NCI-H128 (cell line): ENCODE measurements around the gene NPR1.
"Not testable (repeated sequence)": the region's sequence is repeated elsewhere in the genome, so short reads cannot be mapped to it uniquely, and the experiment has no call there.

Experiments
- DNase-seq: peaks from one replicate; lab custom pipeline; 2025; ENCODE audit not compliant: unreplicated experiment; lab: John Stamatoyannopoulos, UW

Gene NPR1

GRCh38 chr1:153679337-153680119, 1.0 kb downstream of the NPR1 start:
- DNase-seq, result no peak

DNA sequence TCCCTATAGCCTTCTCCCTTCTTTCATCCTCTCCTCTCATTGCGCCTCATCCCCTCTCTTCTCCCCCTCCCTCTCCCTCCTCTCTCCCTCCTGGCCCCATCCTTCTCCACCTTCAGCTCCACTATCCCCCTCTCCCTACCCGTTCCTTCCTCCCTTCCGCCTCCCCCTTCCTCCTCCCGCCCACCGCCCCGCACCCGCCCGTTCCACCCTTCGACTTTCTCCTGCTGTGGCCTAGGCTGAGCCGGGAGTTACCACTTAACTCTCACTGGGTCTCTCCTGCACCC, 1.6 kb downstream of the NPR1 start:
- DNase-seq, result no peak

- no peak for DNase-seq
Observed at GRCh38 chr1:153682730-153683129, 4.2 kb downstream of the NPR1 start.

DNA sequence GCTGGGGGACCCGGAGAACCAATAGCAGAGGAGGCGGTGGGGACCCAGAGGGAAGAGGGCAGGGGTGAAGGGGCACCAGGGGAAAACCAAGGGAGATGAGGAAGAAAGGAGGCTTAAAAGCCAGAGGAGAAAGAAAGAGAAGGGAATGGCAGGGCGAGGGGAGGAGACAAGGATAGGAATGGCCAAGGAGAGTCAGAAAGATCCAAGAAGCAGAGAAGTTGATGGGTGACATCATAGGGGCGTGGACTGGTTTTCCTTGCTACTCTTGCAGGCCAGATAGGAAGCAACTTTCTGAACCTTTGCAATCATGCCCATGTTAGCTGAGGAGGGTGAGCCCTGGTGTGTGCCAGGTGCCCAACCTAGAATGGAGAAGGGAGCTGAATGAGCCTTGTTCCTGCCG, 5.4 kb downstream of the NPR1 start:
- no peak for DNase-seq

DNA sequence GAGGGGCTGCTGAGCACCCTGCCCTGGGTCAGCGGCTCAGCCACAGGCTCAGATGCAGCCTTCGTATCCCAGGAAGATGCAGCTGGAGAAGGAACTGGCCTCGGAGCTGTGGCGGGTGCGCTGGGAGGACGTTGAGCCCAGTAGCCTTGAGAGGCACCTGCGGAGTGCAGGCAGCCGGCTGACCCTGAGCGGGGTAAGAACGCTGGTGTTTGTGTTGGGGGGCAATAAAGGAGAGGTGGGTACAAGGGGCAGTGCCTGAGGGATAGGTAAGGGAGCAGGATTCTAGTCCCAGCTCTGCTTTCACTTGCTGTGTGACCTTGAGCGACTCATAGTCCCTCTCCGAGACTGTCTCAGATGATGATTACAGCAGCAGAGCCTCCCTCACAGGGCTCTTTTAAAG, 6.4 kb downstream of the NPR1 start:
- DNase-seq, result no peak

- no peak for DNase-seq
Observed at GRCh38 chr1:153685544-153686340, 7.3 kb downstream of the NPR1 start.

GRCh38 chr1:153687346-153688125, 9.0 kb downstream of the NPR1 start:
- no peak for DNase-seq

DNA sequence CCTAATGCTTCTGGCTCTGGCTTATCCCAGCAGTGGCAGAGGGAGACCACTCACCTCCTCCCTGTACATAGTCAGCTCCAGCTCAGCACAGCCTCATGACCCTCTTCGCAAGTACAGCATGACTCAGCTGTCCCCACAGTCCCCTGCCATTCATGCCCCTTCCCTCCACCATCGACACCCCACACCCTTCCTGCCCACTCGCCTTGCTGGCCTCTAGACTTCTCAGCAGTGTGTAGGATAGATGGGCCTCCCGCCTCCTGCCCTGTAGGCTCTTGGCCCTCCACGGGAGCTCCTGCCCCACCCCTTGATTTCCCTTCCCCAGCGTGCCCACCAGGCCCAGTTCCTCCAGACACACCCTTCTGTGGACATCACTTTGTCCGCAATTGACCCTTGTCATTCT, 9.8 kb downstream of the NPR1 start:
- DNase-seq, result no peak

DNA sequence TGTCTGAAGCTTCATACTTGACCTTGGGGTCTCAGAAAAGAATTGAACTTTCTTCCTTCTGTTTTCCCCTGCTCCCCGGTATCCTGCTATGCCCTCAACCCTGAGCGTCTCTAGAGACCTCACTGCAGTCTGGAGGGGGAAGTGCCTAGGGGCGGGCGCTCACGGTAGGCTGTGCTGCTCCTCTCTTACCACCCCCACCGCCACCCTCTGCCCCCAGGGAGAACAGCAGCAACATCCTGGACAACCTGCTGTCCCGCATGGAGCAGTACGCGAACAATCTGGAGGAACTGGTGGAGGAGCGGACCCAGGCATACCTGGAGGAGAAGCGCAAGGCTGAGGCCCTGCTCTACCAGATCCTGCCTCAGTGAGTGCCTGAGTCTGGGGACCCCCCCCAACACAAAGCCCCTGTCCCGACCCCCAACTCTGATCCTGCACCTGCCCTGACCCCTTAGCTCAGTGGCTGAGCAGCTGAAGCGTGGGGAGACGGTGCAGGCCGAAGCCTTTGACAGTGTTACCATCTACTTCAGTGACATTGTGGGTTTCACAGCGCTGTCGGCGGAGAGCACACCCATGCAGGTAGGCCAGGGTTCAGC, 10.3 kb downstream of the NPR1 start:
- no peak for DNase-seq

DNA sequence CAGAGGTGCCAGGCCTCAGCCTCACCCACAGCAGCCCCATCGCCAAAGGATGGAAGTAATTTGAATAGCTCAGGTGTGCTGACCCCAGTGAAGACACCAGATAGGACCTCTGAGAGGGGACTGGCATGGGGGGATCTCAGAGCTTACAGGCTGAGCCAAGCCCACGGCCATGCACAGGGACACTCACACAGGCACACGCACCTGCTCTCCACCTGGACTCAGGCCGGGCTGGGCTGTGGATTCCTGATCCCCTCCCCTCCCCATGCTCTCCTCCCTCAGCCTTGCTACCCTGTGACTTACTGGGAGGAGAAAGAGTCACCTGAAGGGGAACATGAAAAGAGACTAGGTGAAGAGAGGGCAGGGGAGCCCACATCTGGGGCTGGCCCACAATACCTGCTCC, 15.0 kb downstream of the NPR1 start:
- DNase-seq, result no peak

GRCh38 chr1:153696741-153697140, 18.3 kb downstream of the NPR1 start:
- no peak for DNase-seq

DNA sequence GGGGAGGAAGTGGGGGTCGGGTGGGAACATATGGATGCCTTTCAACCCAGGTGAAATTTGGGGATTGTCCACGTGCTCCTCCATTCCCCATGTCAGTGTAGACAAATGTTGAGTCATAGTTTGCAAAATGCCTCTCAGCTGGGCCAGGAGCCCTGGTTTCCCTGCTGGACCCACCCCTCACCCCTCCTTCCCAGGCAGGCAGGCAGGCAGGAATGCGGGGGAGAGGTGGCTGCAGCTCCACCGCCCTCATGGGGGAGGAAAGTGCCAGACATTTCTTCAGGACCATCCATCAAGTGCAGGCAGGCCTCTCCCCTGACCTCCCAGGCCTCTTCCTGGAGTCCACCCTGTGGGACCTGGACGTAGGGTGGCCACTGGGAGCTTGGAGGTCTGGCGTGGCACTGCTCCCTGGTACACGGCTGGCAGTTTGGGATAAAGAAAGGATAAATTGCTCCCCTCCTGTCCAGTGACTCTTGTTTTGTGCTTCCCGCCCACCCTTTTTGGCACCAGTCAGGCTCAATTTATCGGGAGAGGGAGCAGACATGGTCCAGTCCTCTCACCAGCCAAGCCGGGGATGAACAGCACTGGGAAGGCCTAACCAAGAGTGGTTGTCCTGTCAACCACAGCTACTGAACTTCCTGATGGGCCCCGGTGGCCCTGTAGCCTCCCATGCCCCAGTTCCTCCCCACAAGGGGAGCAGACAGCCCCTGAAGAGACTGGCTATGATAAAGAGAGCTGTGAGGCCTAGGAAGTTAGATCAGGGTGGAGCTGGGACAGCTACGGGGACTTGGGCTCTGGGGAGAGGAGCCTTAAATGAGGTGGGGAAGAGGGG, 18.9 kb downstream of the NPR1 start:
- DNase-seq, result no peak

DNA sequence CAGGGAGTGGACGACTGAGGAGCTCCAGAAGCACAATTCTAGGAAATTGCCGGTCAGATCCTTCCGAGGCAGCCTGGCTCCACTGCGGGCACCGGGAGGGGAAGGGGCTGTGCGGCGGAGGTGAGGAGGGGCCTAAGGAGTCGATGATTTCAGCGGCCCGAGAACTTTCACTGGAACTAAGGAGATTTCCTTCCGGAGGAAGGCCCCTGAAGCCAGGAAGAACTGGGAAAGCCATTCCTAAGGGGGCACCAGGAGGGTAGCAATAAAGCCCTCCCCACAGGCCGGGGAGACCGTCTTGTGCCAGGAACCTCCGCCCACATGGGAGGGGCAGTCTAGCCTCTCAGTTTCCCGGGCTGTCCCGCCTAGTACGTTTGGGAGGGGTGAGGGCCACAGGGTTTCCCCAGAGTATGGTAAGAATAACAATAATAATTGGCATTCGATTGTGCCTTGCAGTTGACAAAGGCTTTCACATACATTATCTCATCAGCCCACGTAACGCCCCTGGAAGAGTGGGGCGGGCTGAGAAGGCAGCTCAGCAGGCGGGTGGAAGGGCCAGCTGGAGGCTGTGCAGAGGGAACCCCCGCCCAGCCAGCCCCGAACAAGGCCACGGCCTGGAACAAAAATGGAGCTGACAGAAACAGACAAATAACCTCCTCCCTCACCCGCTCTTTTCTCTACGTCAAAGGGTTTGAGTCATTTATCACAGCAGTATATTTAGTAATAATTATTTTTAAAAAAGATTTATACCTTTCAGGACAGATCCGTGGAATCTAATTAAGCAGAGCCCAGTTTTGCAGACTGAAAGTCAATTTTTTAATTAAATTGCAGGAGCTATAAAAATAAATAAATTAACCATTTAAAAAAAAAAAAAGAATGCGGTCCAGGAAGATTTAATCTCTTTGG, 19.8 kb downstream of the NPR1 start:
- no peak for DNase-seq

DNA sequence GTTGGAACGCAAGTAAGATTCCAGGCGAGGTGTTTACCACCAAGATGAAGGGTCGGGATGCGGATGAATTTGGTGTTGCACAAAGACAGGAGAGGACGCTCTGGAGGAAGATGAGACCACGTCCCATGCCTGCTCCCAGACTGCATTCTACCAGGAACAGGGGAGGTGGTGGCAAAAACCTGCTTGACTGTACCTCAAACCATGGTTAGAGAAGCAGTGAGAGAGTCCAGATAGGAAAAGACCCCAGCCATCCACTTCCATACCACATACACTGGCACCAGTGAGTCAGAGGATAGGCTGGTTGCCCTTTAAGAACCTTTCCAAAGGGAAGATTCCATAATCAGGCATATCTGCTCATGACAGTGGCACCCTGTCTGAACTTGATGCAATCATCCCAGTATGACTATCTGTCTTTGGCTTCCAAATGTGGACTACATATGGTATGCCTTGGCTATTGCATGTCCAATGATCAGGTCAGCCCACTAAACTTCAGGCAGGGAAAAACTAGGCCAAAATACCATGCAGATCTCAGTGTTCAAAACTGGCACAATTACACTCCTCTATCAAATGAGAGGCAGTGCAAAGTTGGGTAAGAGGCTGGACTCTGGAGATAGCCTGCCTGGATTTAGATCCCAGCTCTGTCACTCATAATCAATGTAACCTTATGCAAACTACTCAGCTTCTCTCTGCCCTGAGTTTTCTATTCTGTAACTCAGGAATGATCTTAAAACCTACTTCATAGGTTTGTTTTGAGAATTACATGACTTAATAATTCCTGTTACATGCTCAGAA, 20.6 kb downstream of the NPR1 start:
- no peak for DNase-seq

- DNase-seq, result no peak
Observed at GRCh38 chr1:153699768-153700167, 21.3 kb downstream of the NPR1 start.

- no peak for DNase-seq
Observed at GRCh38 chr1:153705484-153705883, 27.0 kb downstream of the NPR1 start.

- DNase-seq, result no peak
Observed at GRCh38 chr1:153711026-153711425, 32.5 kb downstream of the NPR1 start.

DNA sequence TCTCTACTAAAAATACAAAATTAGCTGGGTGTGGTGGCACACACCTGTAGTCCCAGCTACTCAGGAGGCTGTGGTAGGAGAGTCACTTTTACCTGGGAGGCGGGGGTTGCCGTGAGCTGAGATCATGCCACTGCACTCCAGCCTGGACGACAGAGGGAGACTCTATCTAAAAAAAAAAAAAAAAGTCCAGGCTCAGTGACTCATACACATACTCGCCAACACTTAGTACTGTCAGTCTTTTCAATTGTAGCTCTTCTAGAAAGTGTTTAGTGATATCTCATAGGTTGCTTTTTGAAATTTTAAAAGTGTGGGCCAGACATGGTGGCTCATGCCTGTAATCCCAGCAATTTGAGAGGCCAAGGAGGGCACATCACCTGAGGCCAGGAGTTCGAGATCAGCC, 37.7 kb downstream of the NPR1 start:
- not testable (repeated sequence) for DNase-seq

- no peak for DNase-seq
Observed at GRCh38 chr1:153717330-153717729, 38.8 kb downstream of the NPR1 start.
